NB4 (cell line): ENCODE results near the gene TRPC4AP.

Experiments
- MAX ChIP-seq: IDR thresholded peaks from 2 replicates; pipeline ENCODE4 v1.6.1; 2011; ENCODE audit warnings: low read depth, low read length
- MYC ChIP-seq: IDR thresholded peaks from 2 replicates; pipeline ENCODE4 v1.6.1; 2011; ENCODE audit warnings: low read depth, low read length
- POLR2A ChIP-seq: IDR thresholded peaks from 2 replicates; pipeline ENCODE4 v1.6.1; 2011; ENCODE audit warnings: mild to moderate bottlenecking; ENCODE audit not compliant: insufficient read length; ENCODE audit errors: extremely low read depth
- TF ChIP-seq, protein P1 (sequence below): IDR thresholded peaks from one replicate; pipeline ENCODE4 v1.5.1; 2012; ENCODE audit warnings: low read depth, low read length

- TF ChIP-seq, protein P1, sequence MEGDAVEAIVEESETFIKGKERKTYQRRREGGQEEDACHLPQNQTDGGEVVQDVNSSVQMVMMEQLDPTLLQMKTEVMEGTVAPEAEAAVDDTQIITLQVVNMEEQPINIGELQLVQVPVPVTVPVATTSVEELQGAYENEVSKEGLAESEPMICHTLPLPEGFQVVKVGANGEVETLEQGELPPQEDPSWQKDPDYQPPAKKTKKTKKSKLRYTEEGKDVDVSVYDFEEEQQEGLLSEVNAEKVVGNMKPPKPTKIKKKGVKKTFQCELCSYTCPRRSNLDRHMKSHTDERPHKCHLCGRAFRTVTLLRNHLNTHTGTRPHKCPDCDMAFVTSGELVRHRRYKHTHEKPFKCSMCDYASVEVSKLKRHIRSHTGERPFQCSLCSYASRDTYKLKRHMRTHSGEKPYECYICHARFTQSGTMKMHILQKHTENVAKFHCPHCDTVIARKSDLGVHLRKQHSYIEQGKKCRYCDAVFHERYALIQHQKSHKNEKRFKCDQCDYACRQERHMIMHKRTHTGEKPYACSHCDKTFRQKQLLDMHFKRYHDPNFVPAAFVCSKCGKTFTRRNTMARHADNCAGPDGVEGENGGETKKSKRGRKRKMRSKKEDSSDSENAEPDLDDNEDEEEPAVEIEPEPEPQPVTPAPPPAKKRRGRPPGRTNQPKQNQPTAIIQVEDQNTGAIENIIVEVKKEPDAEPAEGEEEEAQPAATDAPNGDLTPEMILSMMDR: no peak
- TF ChIP-seq POLR2A (no peak), MYC (no peak), MAX (no peak)
These were observed 92.2 kb downstream of the TRPC4AP start for GRCh38 chr20:35000311-35000921.
